Stomach (tissue), 9 donors: ENCODE measurements around the gene ARHGAP15. TPM values are rescaled to one million over a fixed set of nuclear protein-coding genes. Genes with fewer than 3 reads are reported as not detected.

Source experiments
- DNase-seq, 2 donors: peaks; one replicate each; pipeline versions ENCODE4 v3.0.0 to v3.0.0-alpha.2; 2013 to 2019
- H3K27ac ChIP-seq, 5 donors: fragments of 200-600 bp in 4 of 5; sonication (generic) in 4 of 5; one replicate each; pipeline ENCODE4 v1.5.1; 2013 to 2019; ENCODE audit warnings: mild to moderate bottlenecking in 1 of 5, moderate library complexity in 1 of 5
- H3K27me3 ChIP-seq, 3 donors: fragments of 200-600 bp; sonication (generic); one replicate each; pipeline ENCODE4 v1.5.1; 2017 to 2019; ENCODE audit warnings: mixed run types in 1 of 3
- H3K36me3 ChIP-seq, 4 donors: fragments of 200-600 bp; sonication (generic); 1 replicate in 3 of 4; 2 replicates in 1 of 4; pipeline ENCODE4 v1.5.1; 2016 to 2019
- H3K4me1 ChIP-seq, 4 donors: fragments of 200-600 bp; sonication (generic); one replicate each; pipeline ENCODE4 v1.5.1; 2016 to 2019
- H3K4me3 ChIP-seq, 4 donors: fragments of 200-600 bp; sonication (generic) in 3 of 4; one replicate each; pipeline ENCODE4 v1.5.1; 2016 to 2019; ENCODE audit warnings: mild to moderate bottlenecking in 1 of 4
- H3K9me3 ChIP-seq, 4 donors: fragments of 200-600 bp; sonication (generic); one replicate each; pipeline ENCODE4 v1.5.1; 2016 to 2019
- EP300 ChIP-seq: sonication (generic); formaldehyde crosslinking; IDR thresholded peaks from one replicate; pipeline ENCODE4 v1.6.1; 2017; ENCODE audit warnings: antibody characterized with exemption
- POLR2A ChIP-seq, 4 donors: fragments of 450-650 bp; IDR thresholded peaks; one replicate each; pipeline ENCODE4 v1.6.1; 2016; ENCODE audit warnings: antibody characterized with exemption in 4 of 4, control low read depth in 2 of 4, mild to moderate bottlenecking in 1 of 4, moderate library complexity in 1 of 4
- POLR2AphosphoS5 ChIP-seq, 3 donors: sonication (generic); formaldehyde crosslinking; IDR thresholded peaks; one replicate each; pipeline ENCODE4 v1.6.1; 2016; ENCODE audit warnings: antibody characterized with exemption in 3 of 3
- WGBS, 5 donors: extraction: QIAGEN DNeasy Blood & Tissue Kit in 3 of 5; methylation state at CpG; one replicate each; pipeline versions ENCODE4 v1.1.5 to v1.1.7; 2013 to 2018; 5-methylcytosine and 5-hydroxymethylcytosine counted together
- intact Hi-C: fragments of 100-400 bp; cut with DNase I; formaldehyde crosslinking; loops from one replicate; pipeline ENCODE4 v1.15.1; 2023; ENCODE audit warnings: low total_unique reads
- polyA plus RNA-seq, 3 donors: library from polyadenylated mRNA; stranded (reverse); fragments of 200-250 nt; gene quantifications; one replicate each; pipeline ENCODE4 v1.2.3, GENCODE V29; 2013
- total RNA-seq, 5 donors: library from RNA; depleted of rRNA; stranded (reverse); fragments of >200 nt; gene quantifications; one replicate each; pipeline versions ENCODE4 v1.1.0 to v1.2.3, GENCODE V29; 2014 to 2016
- TF ChIP-seq, protein P1 (sequence below), 7 experiments: fragments of 450-650 bp in 4 of 7; fragments of 200-600 bp in 3 of 7; sonication (generic) in 3 of 7; IDR thresholded peaks; one replicate each; pipeline ENCODE4 v1.5.1; 2016 to 2019; ENCODE audit warnings: antibody characterized with exemption in 7 of 7, control low read depth in 2 of 7, mild to moderate bottlenecking in 1 of 7
- donor health status: healthy with polysubstance abuse.
- donor health status: Bipolar disorder and iron deficiency.
- donor health status: healthy.

ARHGAP15 gene
- total and polyA plus RNA-seq, 8 donors: 1.8 to 66.3 (median 6.8) TPM; not detected in 1

DNA sequence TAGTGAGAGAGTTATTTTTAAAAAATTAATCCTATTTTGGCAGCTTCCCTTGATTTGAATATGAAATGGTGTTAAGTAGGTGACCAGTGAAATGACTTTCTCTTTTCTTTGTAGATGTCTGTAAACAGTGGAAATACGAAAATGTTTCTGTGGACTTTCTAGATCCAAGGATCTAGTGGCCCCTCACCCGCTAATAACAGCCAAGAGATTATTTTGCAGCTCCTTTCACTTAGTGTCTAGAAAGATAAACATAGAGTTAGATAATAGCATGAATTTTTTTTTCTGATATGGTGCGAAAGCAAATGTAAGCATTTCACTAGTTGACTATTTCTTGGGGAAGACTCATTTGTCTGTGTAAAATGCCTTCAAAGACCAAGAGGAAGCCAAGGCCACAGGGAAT lies 57.7 kb downstream of the ARHGAP15 start:
- WGBS, 5 donors: 32 to 51% (median 42%) methylated on average over 3 of the region's 3 CpGs
- no peaks in the 10 kb centered on the region for H3K4me1 ChIP-seq
- H3K9me3 ChIP-seq: peaks cover 0 to under 1% (median 0%) of the 10 kb centered on the region in 4 donors
- TF ChIP-seq POLR2A (IDR thresholded peaks at IDR 0.05) (no peak), POLR2AphosphoS5 (IDR thresholded peaks at IDR 0.05) (no peak), EP300 (no peak)
- TF ChIP-seq, protein P1, sequence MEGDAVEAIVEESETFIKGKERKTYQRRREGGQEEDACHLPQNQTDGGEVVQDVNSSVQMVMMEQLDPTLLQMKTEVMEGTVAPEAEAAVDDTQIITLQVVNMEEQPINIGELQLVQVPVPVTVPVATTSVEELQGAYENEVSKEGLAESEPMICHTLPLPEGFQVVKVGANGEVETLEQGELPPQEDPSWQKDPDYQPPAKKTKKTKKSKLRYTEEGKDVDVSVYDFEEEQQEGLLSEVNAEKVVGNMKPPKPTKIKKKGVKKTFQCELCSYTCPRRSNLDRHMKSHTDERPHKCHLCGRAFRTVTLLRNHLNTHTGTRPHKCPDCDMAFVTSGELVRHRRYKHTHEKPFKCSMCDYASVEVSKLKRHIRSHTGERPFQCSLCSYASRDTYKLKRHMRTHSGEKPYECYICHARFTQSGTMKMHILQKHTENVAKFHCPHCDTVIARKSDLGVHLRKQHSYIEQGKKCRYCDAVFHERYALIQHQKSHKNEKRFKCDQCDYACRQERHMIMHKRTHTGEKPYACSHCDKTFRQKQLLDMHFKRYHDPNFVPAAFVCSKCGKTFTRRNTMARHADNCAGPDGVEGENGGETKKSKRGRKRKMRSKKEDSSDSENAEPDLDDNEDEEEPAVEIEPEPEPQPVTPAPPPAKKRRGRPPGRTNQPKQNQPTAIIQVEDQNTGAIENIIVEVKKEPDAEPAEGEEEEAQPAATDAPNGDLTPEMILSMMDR (IDR thresholded peaks at IDR 0.05): no peak
- no peak overlapping the region for H3K4me3 ChIP-seq
- no peak for DNase-seq
- H3K27me3 ChIP-seq: no peaks in the 10 kb centered on the region
- no peak overlapping the region for H3K27ac ChIP-seq
- intact Hi-C loops: no loop called here
- no peaks in the 10 kb centered on the region for H3K36me3 ChIP-seq

GRCh38 chr2:143190431-143190830 lies 61.2 kb downstream of the ARHGAP15 start:
- Histone ChIP-seq H3K27ac (no peak overlapping the region), H3K9me3 (no peaks in the 10 kb centered on the region), H3K27me3 (no peaks in the 10 kb centered on the region), H3K36me3 (no peaks in the 10 kb centered on the region), H3K4me3 (no peak overlapping the region), H3K4me1 (no peaks in the 10 kb centered on the region)
- DNase-seq: no peak
- 72 to 84% (median 76%) methylated on average over 3 of the region's 3 CpGs for WGBS, 5 donors
- TF ChIP-seq EP300 (no peak), POLR2AphosphoS5 (IDR thresholded peaks at IDR 0.05) (no peak), POLR2A (IDR thresholded peaks at IDR 0.05) (no peak)
- TF ChIP-seq, protein P1 (IDR thresholded peaks at IDR 0.05): no peak
- intact Hi-C loops: no loop called here

DNA sequence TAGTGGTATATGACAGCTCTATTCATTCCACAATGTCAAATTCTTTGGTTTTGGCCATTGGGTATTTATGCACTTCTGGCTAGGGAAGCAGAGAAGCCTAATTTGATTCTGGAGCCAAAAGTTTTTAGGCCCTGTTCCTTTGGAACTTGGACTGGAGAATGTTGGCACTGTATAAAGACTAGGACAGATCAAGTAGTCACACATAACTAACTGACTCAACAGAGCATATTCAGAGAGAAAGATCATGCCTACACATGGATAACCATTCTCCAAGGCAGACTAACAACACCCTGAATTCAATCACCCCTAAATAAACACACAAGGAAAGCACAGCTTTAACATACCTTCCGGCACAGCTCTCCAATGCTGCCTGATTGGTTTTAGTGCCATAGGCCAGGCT lies 62.9 kb downstream of the ARHGAP15 start:
- Histone ChIP-seq H3K36me3 (no peaks in the 10 kb centered on the region), H3K4me1 (no peaks in the 10 kb centered on the region), H3K4me3 (no peak overlapping the region), H3K9me3 (no peaks in the 10 kb centered on the region), H3K27me3 (no peaks in the 10 kb centered on the region), H3K27ac (no peak overlapping the region)
- no peak for DNase-seq
- intact Hi-C loops: no loop called here
- 71 to 90% (median 82%) methylated on average over 1 of the region's 1 CpG for WGBS, 5 donors
- TF ChIP-seq POLR2AphosphoS5 (IDR thresholded peaks at IDR 0.05) (no peak), POLR2A (IDR thresholded peaks at IDR 0.05) (no peak)
- TF ChIP-seq, protein P1 (IDR thresholded peaks at IDR 0.05): no peak

GRCh38 chr2:143192716-143193115 lies 63.5 kb downstream of the ARHGAP15 start:
- Histone ChIP-seq H3K27me3 (no peaks in the 10 kb centered on the region), H3K36me3 (no peaks in the 10 kb centered on the region), H3K4me1 (no peaks in the 10 kb centered on the region), H3K4me3 (no peak overlapping the region), H3K9me3 (no peaks in the 10 kb centered on the region), H3K27ac (no peak overlapping the region)
- intact Hi-C loops: no loop called here
- DNase-seq: no peak
- TF ChIP-seq, protein P1 (IDR thresholded peaks at IDR 0.05): no peak
- TF ChIP-seq POLR2AphosphoS5 (IDR thresholded peaks at IDR 0.05) (no peak), EP300 (no peak), POLR2A (IDR thresholded peaks at IDR 0.05) (no peak)
- WGBS, 5 donors: 77 to 89% (median 84%) methylated on average over 1 of the region's 1 CpG
